HG03439 (cell line): ENCODE results near the gene MIA2.

ENCODE experiments used
- ATAC-seq: cut with Tn5 transposase; IDR thresholded peaks from one replicate; pipeline ENCODE4 v1.9.1; 2021; ENCODE audit warnings: mild to moderate bottlenecking, moderate library complexity; ENCODE audit not compliant: unreplicated experiment

MIA2 gene

GRCh38 chr14:39382463-39382862, 148.7 kb downstream of the MIA2 start:
- ATAC-seq, result no peak

- no peak for ATAC-seq
Observed at GRCh38 chr14:39383026-39383660, 149.4 kb downstream of the MIA2 start.

- ATAC-seq, result no peak
Observed at GRCh38 chr14:39383741-39384140, 150.0 kb downstream of the MIA2 start.

- no peak for ATAC-seq
Observed at GRCh38 chr14:39384177-39384576, 150.5 kb downstream of the MIA2 start.

- no peak for ATAC-seq
Observed at GRCh38 chr14:39393289-39393688, 159.6 kb downstream of the MIA2 start.

- ATAC-seq, result no peak
Observed at GRCh38 chr14:39395555-39396254, 162.0 kb downstream of the MIA2 start.

GRCh38 chr14:39396448-39396847, 162.7 kb downstream of the MIA2 start:
- ATAC-seq, result no peak

- ATAC-seq, result no peak
Observed at GRCh38 chr14:39398382-39398781, 164.7 kb downstream of the MIA2 start.

- ATAC-seq, result no peak
Observed at GRCh38 chr14:39406560-39406959, 172.8 kb downstream of the MIA2 start.

GRCh38 chr14:39416072-39416471, 182.4 kb downstream of the MIA2 start:
- ATAC-seq, result no peak

GRCh38 chr14:39417014-39417413, 183.3 kb downstream of the MIA2 start:
- ATAC-seq, result no peak

GRCh38 chr14:39419272-39419671, 185.6 kb downstream of the MIA2 start:
- no peak for ATAC-seq

- no peak for ATAC-seq
Observed at GRCh38 chr14:39422243-39422642, 188.5 kb downstream of the MIA2 start.

- ATAC-seq, result no peak
Observed at GRCh38 chr14:39423793-39424192, 190.1 kb downstream of the MIA2 start.

GRCh38 chr14:39425947-39426346, 192.2 kb downstream of the MIA2 start:
- ATAC-seq, result no peak

- no peak for ATAC-seq
Observed at GRCh38 chr14:39426605-39427004, 192.9 kb downstream of the MIA2 start.

GRCh38 chr14:39428118-39428517, 194.4 kb downstream of the MIA2 start:
- no peak for ATAC-seq

GRCh38 chr14:39430762-39431415, 197.2 kb downstream of the MIA2 start:
- ATAC-seq, result no peak

- peak; percentile 21 for ATAC-seq
Observed at GRCh38 chr14:39431416-39432178, 197.9 kb downstream of the MIA2 start.

GRCh38 chr14:39432179-39432618, 198.5 kb downstream of the MIA2 start, which contains the start of gene FBXO33:
Gene FBXO33, minus strand, starts transcription at chr14:39432433. Its CDS starts 271 bp downstream, at chr14:39432162.
- ATAC-seq, result peak; percentile 82
